Fibroblast of lung (primary cell): ENCODE data around the gene TM9SF2. TPM values are rescaled to one million over a fixed set of nuclear protein-coding genes. Genes with fewer than 3 reads are reported as not detected.
A peak's percentile ranks its signal among the peaks of the same experiment; 100 is the strongest.

Experiments used
- DNase-seq, 2 donors: peaks; one replicate each; pipeline versions ENCODE4 v3.0.0 to v3.0.0-alpha.2; 2010; ENCODE audit warnings: low read depth in 2 of 2
- H2AFZ ChIP-seq: 2 replicates; pipeline ENCODE4 v1.5.1; 2012; ENCODE audit warnings: low read length, control low read depth, inconsistent platforms
- H3K27ac ChIP-seq: 2 replicates; pipeline ENCODE4 v1.5.1; 2011; ENCODE audit warnings: low read length, control low read depth; ENCODE audit not compliant: insufficient read depth
- H3K27me3 ChIP-seq: 2 replicates; pipeline ENCODE4 v1.5.1; 2011; ENCODE audit warnings: mild to moderate bottlenecking, low read length; ENCODE audit not compliant: control insufficient read depth, insufficient read depth
- H3K36me3 ChIP-seq: 2 replicates; pipeline ENCODE4 v1.5.1; 2011; ENCODE audit warnings: low read length; ENCODE audit not compliant: control insufficient read depth, insufficient read depth
- H3K4me1 ChIP-seq: 2 replicates; pipeline ENCODE4 v1.5.1; 2011; ENCODE audit warnings: low read length; ENCODE audit not compliant: control insufficient read depth, insufficient read depth; ENCODE audit errors: extremely low read depth
- H3K4me2 ChIP-seq: 2 replicates; pipeline ENCODE4 v1.5.1; 2011; ENCODE audit warnings: low read length, control low read depth; ENCODE audit not compliant: insufficient read depth; ENCODE audit errors: extremely low read depth
- H3K4me3 ChIP-seq, 4 experiments: fragments of 200-600 bp in 1 of 4; sonication (generic) in 1 of 4; replicated peaks in 1 of 4; 2 replicates each; pipeline ENCODE4 v1.5.1; 2011 to 2016; ENCODE audit warnings: low read length in 4 of 4, low read depth in 3 of 4, mild to moderate bottlenecking in 3 of 4, control low read depth in 2 of 4, inconsistent platforms in 1 of 4, mixed read lengths in 1 of 4; ENCODE audit not compliant: insufficient read depth in 1 of 4; ENCODE audit errors: control extremely low read depth in 1 of 4
- H3K79me2 ChIP-seq: 2 replicates; pipeline ENCODE4 v1.5.1; 2012; ENCODE audit warnings: mild to moderate bottlenecking, low read length, inconsistent platforms; ENCODE audit not compliant: control insufficient read depth, insufficient read depth
- H3K9ac ChIP-seq: 2 replicates; pipeline ENCODE4 v1.5.1; 2011; ENCODE audit warnings: mild to moderate bottlenecking, low read length, control low read depth; ENCODE audit not compliant: insufficient read depth
- H3K9me3 ChIP-seq: 2 replicates; pipeline ENCODE4 v1.5.1; 2012; ENCODE audit warnings: low read depth, low read length; ENCODE audit not compliant: control insufficient read depth, insufficient read depth
- H4K20me1 ChIP-seq: 2 replicates; pipeline ENCODE4 v1.5.1; 2011; ENCODE audit warnings: low read length; ENCODE audit not compliant: control insufficient read depth, insufficient read depth; ENCODE audit errors: extremely low read depth
- EZH2 ChIP-seq: IDR thresholded peaks from 2 replicates; pipeline ENCODE4 v1.5.1; 2012; ENCODE audit warnings: low read length, control low read depth, mild to moderate bottlenecking; ENCODE audit errors: missing control alignments
- polyA plus RNA-seq, 2 donors: library from polyadenylated mRNA; depleted of rRNA in 1 of 2; stranded (reverse) in 1 of 2; unstranded in 1 of 2; fragments of >200 nt; gene quantifications; 2 replicates each; pipeline ENCODE4 v1.2.1, GENCODE V29; 2011 to 2012; ENCODE audit warnings: missing spikeins in 1 of 2
- total RNA-seq: library from RNA; depleted of rRNA; stranded (reverse); fragments of >200 nt; gene quantifications from 2 replicates; pipeline ENCODE4 v1.2.1, GENCODE V29; 2014
- TF ChIP-seq, protein P1 (sequence below), 2 donors: IDR thresholded peaks in 1 of 2; conservative IDR thresholded peaks in 1 of 2; 1 replicate in 1 of 2; 2 replicates in 1 of 2; pipeline ENCODE4 v1.5.1; 2011 to 2012; ENCODE audit warnings: low read length in 2 of 2, control low read depth in 1 of 2, inconsistent platforms in 1 of 2, low read depth in 1 of 2, mild to moderate bottlenecking in 1 of 2

TM9SF2 gene
- total and polyA plus RNA-seq, 2 donors (not counting 1 experiment from before 2014, with no cell fraction given), result 109 to 149 TPM

DNA sequence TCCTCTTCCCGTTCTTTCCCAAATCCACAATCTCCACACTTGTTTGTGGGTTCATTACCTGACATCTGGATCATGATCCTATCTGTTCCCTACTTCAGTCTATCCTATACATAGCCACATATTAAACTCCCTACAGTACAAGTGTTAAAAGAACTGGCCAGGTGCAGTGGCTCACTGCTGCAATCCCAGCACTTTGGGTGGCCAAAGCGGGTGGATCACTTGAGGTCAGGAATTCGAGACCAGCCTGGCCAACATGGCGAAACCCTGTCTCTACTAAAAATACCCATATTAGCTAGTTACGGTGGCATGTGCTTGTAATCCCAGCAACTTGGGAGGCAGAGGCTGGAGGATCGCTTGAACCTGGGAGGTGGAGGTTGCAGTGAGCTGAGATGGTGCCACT is 88.3 kb downstream of the TM9SF2 start:
- Histone ChIP-seq H3K27me3 (no peaks in the 10 kb centered on the region), H3K4me1 (peaks cover 6% of the 10 kb centered on the region), H3K4me3 (no peak overlapping the region), H3K9ac (no peak overlapping the region), H3K27ac (no peak overlapping the region), H3K79me2 (no peaks in the 10 kb centered on the region), H3K36me3 (no peaks in the 10 kb centered on the region), H2AFZ (no peak overlapping the region), H3K9me3 (no peaks in the 10 kb centered on the region), H3K4me2 (no peak overlapping the region), H4K20me1 (no peaks in the 10 kb centered on the region)
- TF ChIP-seq, protein P1, sequence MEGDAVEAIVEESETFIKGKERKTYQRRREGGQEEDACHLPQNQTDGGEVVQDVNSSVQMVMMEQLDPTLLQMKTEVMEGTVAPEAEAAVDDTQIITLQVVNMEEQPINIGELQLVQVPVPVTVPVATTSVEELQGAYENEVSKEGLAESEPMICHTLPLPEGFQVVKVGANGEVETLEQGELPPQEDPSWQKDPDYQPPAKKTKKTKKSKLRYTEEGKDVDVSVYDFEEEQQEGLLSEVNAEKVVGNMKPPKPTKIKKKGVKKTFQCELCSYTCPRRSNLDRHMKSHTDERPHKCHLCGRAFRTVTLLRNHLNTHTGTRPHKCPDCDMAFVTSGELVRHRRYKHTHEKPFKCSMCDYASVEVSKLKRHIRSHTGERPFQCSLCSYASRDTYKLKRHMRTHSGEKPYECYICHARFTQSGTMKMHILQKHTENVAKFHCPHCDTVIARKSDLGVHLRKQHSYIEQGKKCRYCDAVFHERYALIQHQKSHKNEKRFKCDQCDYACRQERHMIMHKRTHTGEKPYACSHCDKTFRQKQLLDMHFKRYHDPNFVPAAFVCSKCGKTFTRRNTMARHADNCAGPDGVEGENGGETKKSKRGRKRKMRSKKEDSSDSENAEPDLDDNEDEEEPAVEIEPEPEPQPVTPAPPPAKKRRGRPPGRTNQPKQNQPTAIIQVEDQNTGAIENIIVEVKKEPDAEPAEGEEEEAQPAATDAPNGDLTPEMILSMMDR (conservative IDR thresholded peaks at IDR 0.05 in 1 of 2, IDR thresholded peaks at IDR 0.05 in 1 of 2; ENCODE audit: low read depth in 1 of 2, low read length in 2 of 2), result no peak
- TF ChIP-seq EZH2, result no peak
- no peak for DNase-seq

DNA sequence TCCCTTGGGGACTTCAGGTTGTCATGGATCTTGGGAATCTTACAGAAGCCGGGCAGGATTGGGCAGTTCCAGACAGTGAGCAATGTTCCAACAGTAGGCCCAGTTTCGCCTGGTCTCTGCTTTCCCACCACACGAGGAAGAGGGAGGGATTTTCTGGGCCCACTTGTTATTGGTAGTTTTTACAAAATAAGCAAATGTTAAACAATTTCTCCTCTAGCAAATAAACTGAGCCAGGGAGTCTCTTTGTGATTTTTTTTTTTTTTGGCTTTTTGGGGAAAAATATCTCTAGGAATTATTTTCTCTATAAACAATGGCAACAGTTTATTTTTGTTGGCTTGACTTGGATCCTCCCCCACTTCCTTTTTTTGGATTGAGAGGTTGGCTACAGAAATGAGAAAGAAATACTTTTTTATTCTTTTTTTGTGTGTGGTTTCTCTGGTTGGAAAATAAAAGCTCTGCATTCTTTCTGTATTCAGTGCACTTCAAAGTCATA is 89.3 kb downstream of the TM9SF2 start:
- H3K4me1 ChIP-seq, result peaks cover 6% of the 10 kb centered on the region
- no peak overlapping the region for H3K9ac ChIP-seq
- H3K27me3 ChIP-seq, result no peaks in the 10 kb centered on the region
- no peaks in the 10 kb centered on the region for H4K20me1 ChIP-seq
- H3K4me2 ChIP-seq, result peak overlapping the region; percentile 33
- no peak overlapping the region for H3K4me3 ChIP-seq
- no peak overlapping the region for H3K27ac ChIP-seq
- peak overlapping the region; percentile 76 for H2AFZ ChIP-seq
- no peaks in the 10 kb centered on the region for H3K9me3 ChIP-seq
- no peak for TF ChIP-seq EZH2
- H3K36me3 ChIP-seq, result no peaks in the 10 kb centered on the region
- peak; percentile 63 to 74 for DNase-seq
- H3K79me2 ChIP-seq, result no peaks in the 10 kb centered on the region

DNA sequence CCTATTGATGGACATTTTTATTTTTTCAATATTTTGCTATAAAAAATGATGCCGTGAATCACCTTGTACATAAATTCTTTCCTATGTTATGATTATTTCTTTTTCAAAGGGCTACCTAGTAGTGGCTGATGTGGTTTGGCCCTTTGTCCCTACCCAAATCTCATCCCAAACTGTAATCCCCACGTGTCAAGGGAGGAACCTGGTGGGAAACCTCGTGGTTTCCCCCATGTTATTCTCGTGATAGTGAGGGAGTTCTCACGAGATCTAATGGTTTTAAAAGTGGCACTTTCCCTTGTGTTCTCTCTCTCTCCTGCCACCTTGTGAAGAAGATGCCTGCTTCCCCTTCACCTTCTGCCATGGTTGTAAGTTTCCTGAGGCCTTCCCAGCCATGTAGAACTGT is 94.9 kb downstream of the TM9SF2 start:
- no peaks in the 10 kb centered on the region for H3K4me1 ChIP-seq
- no peak overlapping the region for H3K9ac ChIP-seq
- H3K4me3 ChIP-seq, result no peak overlapping the region
- H3K4me2 ChIP-seq, result no peak overlapping the region
- no peak for DNase-seq
- H2AFZ ChIP-seq, result no peak overlapping the region
- H3K36me3 ChIP-seq, result no peaks in the 10 kb centered on the region
- H4K20me1 ChIP-seq, result no peaks in the 10 kb centered on the region
- H3K27me3 ChIP-seq, result no peaks in the 10 kb centered on the region
- no peak overlapping the region for H3K27ac ChIP-seq
- H3K79me2 ChIP-seq, result no peaks in the 10 kb centered on the region
- TF ChIP-seq EZH2, result no peak
- TF ChIP-seq, protein P1 (conservative IDR thresholded peaks at IDR 0.05 in 1 of 2, IDR thresholded peaks at IDR 0.05 in 1 of 2; ENCODE audit: low read depth in 1 of 2, low read length in 2 of 2), result no peak
- no peaks in the 10 kb centered on the region for H3K9me3 ChIP-seq
